NCI-H774 (cell line): Measurements from ENCODE around the gene ALDH3B2.
"Not testable (repeated sequence)": the region's sequence is repeated elsewhere in the genome, so short reads cannot be mapped to it uniquely, and the experiment has no call there.

Experiments used
- DNase-seq: peaks from one replicate; lab custom pipeline; 2025; lab: John Stamatoyannopoulos, UW

The ALDH3B2 gene

GRCh38 chr11:67674442-67674871 lies at the start of gene ALDH3B2:
Gene ALDH3B2, minus strand, starts transcription at chr11:67674623. Its CDS starts 7,688 bp downstream, at chr11:67666935.
- DNase-seq: no peak

- DNase-seq: not testable (repeated sequence)
Measured at GRCh38 chr11:67723036-67723435, 48.6 kb upstream of the ALDH3B2 start.

DNA sequence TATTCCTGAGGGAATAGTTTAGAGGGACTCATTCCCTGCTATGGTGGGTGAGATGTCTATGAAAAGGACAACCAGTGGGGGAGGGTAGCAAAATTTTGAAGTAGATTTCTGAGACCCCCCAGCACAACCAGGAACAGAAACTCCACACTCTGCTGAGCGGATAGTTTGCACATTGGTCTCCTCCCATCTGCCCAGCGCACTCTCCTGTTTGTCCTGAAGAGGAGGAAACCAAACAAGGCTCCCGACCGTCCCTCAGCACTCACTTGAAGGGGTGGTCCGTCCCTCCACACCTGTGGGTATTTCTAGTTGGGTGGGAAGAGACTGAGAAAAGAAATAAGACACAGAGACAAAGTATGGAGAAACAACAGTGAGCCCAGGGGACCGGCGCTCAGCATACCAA lies 41.8 kb upstream of the ALDH3B2 start:
- DNase-seq: not testable (repeated sequence)

DNA sequence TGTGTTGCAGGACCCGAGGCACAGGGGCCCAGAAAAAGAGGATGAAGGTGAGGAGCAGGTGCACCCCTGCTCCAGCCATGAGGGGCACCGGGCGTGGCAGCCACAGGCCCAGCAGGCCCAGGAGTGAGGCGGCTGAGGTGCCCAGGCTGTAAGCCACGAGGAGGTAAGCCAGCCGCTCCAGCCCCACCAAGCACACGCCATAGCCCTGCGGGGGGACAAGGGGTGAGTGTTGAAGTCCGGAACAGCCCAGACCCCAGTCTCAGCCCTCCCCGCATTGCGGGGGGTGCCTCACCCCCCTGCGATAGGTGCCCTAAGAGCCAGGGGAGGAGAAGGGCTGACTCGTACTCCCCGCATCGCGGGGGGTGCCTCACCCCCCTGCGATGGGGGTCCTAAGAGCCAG lies 41.4 kb upstream of the ALDH3B2 start:
- DNase-seq: not testable (repeated sequence)

DNA sequence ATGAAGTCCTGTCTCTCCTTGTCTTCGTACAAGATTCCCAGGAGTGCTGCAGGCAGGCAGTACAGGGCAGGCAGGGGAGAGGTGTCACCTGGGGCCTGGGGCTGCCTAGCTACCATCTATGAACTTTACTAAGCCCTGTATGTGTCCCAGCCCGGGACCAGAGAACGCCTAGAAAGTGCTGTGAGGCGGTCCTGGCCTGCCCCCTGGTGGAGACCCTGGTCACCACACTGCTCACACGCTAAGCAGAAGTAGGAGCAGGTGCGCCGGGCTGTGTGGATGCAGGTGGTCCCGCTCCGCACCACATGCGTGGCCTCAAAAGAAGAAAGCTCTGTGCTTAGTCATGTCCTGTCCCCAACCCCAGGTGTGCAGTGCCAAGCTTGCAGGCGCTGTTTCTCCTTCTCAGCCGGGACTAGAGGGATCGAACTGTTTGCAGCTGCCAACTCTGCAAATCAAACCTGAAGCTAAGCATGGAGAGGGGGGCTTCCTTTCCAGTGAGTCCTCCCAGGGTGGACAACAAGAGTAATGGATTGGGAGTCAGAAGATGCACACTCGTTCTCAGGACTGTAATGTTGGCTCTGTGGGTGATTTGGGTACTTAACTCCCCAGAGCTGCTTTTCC lies 39.6 kb upstream of the ALDH3B2 start:
- DNase-seq: not testable (repeated sequence)

DNA sequence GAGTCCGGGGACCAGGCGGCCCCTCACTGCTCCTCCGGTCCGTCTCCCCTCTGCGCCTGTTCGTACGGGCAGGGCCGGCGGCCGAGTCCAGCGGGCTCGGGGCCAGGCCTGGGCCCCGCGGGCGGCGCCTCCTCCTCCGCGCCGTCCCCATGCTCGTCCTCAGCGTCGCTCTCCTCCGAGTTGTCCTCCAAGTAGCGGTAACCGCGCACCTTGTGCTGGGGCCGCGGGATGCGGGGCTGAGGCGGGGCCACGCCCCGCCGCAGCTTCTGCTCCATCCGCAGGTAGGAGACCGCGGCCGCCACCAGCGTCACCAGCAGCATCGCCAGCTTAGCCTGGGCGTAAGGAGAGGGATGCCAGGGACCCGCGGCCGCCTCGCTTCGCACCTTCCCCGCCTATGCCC lies 37.3 kb upstream of the ALDH3B2 start:
- DNase-seq: not testable (repeated sequence)

GRCh38 chr11:67711212-67711611 lies 36.8 kb upstream of the ALDH3B2 start:
- DNase-seq: not testable (repeated sequence)

DNA sequence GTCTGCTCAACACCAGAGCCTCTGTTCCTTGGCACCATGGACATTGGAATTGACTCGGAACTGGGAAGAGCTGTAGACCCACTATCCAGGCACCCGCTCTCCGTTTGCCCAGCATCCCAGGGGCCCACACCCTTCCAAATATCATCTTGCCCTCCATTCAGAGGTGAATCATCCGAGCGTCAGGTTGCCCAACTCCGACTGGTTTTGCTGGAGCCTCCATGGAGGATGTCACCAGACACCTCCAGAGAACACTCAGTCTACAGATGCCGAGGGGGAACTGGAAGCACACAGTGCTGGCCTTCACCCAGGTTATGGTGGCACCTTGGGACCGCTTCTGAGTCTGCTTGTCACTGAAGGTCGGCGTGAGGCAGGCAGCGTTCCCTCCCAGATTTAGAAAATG lies 35.4 kb upstream of the ALDH3B2 start:
- not testable (repeated sequence) for DNase-seq

DNA sequence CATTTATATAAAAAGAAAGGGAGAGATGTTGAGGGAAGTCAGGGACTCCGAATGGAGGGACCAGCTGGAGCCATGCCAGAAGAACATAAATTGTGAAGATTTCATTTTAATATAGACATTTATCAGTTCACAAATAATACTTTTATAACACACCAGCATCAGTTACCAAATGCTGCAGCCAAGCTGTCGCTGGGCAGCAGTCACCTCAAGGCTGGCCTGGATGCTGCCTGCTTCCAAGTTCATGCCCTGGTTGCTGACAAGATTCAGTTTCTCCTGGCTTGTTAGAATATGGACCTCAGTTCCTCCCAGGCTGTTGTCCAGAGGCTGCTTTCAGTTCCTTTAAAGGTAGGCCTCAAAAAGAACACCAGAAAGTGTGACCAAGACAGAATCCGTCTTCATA lies 30.8 kb upstream of the ALDH3B2 start:
- DNase-seq: no peak

DNA sequence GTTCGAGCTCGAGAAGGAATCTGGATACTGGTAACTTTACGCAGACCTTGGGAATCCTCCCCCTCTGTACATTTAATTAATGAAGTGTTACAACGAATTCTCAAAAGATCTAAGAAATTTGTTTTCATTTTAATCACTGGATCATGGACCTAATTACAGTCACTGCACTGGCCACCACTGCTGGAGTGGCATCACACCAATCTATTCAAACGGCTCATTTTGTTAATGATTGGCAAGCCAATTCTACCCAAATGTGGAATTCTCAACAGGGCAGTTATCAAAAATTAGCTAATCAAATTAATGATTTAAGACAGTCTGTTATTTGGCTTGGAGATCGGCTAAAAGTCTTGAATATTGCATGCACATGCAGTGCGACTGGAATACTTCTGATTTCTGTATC lies 30.1 kb upstream of the ALDH3B2 start:
- no peak for DNase-seq

- not testable (repeated sequence) for DNase-seq
Measured at GRCh38 chr11:67703709-67704108, 29.3 kb upstream of the ALDH3B2 start.

- peak; percentile 6 for DNase-seq
Measured at GRCh38 chr11:67700548-67701262, 26.3 kb upstream of the ALDH3B2 start.

DNA sequence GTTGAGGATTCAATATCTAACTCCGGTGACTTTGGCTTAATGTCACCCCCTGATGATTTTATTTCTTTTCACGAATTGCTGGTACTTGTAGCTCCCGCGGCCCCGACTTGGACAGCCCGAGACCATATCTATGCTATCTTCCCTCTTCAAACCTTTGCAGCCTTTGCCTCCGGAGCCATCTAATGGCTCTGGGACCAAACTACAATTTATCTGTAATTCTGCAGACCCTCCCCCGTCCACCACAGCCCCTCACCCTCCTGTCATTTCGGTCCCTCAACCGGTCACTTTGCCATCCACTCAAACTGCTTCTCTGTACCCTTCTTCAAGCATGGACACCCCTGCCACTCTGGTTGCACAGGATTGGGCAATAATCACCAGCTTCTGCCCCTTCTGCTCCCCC lies 25.7 kb upstream of the ALDH3B2 start:
- DNase-seq: no peak

DNA sequence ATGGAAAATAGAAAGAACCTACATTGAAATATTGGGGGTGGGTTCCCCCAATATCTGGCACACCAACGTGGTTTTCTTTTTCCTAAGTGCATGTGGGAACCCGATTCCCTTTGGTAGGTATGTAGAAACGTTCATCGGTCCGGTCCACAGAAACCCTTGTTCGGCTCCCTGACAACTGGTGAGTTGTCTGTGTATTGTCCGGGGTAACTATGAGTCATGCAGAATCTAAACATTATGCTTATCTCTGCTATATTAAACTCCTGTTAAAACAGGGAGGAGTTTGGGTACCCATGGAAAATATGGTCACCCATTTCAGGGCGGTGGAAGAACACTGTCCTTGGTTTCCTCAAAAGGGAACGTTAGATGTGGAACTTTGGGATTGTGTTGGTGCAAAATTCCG lies 25.1 kb upstream of the ALDH3B2 start:
- DNase-seq: no peak

GRCh38 chr11:67698247-67698646 lies 23.8 kb upstream of the ALDH3B2 start:
- no peak for DNase-seq

- no peak for DNase-seq
Measured at GRCh38 chr11:67697846-67698245, 23.4 kb upstream of the ALDH3B2 start.

GRCh38 chr11:67696998-67697397 lies 22.6 kb upstream of the ALDH3B2 start:
- DNase-seq: no peak

DNA sequence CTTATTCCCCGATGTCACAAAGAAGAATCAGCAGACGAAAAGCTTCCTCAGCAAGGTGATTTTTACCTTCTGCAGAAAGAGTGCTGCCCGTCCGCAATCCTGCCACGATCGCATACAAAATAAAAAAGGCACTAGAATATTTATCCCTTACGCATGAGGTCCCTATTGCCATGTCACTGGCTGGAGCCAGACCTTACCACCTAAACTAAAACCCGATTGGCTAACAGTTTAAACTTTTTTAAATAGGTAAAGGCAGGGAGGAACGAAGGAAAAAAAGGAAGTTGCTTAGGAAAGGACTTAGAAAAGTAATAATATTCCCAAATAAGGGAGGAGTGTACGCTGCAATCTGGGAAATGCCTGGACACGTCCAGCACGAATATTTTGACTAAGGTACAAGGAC lies 21.2 kb upstream of the ALDH3B2 start:
- DNase-seq: no peak

DNA sequence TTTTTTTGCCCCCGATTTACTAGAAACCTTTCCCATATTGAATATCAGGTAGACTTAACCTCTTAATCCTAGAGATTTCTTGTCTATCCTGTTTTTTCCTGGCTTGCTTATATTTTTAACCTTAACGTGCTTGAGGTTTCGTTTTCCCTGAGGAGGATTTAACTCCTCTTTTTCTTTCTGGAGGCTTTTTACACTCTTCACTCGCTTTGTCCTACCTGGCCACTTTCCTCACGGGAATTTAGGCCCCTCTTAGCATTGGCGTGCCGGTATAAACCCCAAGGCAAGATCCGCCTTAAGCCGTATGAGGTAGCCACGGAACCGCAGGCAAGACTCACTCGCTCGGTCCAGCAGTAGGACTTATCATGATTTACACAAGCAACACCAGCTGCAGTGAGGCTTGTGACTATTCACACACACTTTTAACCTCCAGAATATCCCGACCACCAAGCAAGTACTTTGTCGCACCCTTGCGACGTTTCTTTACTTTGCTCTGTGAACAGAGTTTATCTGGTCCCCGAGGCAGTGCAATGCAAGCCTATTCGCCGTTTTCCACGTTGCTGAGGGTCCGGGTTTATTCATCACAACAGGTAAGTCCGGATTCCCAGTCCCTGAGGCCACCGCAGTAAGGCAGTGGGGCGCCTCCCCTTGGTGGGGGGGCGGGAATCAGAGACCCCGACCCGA lies 20.6 kb upstream of the ALDH3B2 start:
- DNase-seq: no peak

DNA sequence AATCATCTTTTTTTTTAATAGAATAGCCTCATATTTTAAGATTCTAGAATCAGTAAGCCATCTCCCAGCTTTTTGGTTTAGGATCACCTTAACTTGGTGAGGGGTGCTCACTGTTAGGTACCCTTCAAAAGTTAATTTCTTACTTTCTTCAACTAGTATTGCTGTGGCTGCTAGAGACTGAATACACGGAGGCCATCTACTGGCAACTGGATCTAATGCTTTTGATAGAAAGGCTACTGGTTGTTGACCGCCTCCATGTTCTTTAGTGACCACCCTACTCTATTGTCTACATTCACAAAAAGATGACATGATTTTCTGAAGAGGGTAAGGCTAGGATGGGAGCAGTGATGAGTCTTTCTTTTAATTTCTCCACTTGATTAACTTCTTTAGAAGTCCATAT lies 16.7 kb upstream of the ALDH3B2 start:
- no peak for DNase-seq

- DNase-seq: no peak
Measured at GRCh38 chr11:67689178-67689577, 14.8 kb upstream of the ALDH3B2 start.

GRCh38 chr11:67687986-67688385 lies 13.6 kb upstream of the ALDH3B2 start:
- DNase-seq: no peak
